Nucleus accumbens (tissue), 56 donors: Measurements from ENCODE around the gene MREG.
"Not testable (repeated sequence)": the region's sequence is repeated elsewhere in the genome, so short reads cannot be mapped to it uniquely, and the experiment has no call there.

ENCODE experiments used
- DNase-seq, 56 donors: peaks; one replicate each; lab custom pipeline; 2025; lab: John Stamatoyannopoulos, UW

The MREG gene

GRCh38 chr2:215998636-215999035 is 14.7 kb downstream of the MREG start:
- DNase-seq: peak in 17 of 56 donors; percentile 2 to 63 (median 14)

- no peak for DNase-seq
Measured at GRCh38 chr2:215997219-215997618, 16.1 kb downstream of the MREG start.

- DNase-seq: no peak
Measured at GRCh38 chr2:215994911-215995310, 18.4 kb downstream of the MREG start.

GRCh38 chr2:215988556-215989207 is 24.7 kb downstream of the MREG start:
- not testable (repeated sequence) for DNase-seq

GRCh38 chr2:215985257-215985656 is 28.1 kb downstream of the MREG start:
- DNase-seq: no peak

GRCh38 chr2:215984661-215985060 is 28.7 kb downstream of the MREG start:
- DNase-seq: no peak

GRCh38 chr2:215983581-215984351 is 29.6 kb downstream of the MREG start:
- DNase-seq: no peak

- no peak for DNase-seq
Measured at GRCh38 chr2:215982465-215982875, 30.9 kb downstream of the MREG start.

GRCh38 chr2:215981115-215981514 is 32.2 kb downstream of the MREG start:
- no peak for DNase-seq

GRCh38 chr2:215979620-215980019 is 33.7 kb downstream of the MREG start:
- DNase-seq: no peak

- DNase-seq: no peak
Measured at GRCh38 chr2:215974700-215975429, 38.5 kb downstream of the MREG start.

- peak in 1 of 56 donors; percentile 4 for DNase-seq
Measured at GRCh38 chr2:215973954-215974699, 39.2 kb downstream of the MREG start.

- DNase-seq: no peak
Measured at GRCh38 chr2:215973145-215973792, 40.1 kb downstream of the MREG start.

- no peak for DNase-seq
Measured at GRCh38 chr2:215971671-215972070, 41.7 kb downstream of the MREG start.

- not testable (repeated sequence) for DNase-seq
Measured at GRCh38 chr2:215970894-215971293, 42.5 kb downstream of the MREG start.

GRCh38 chr2:215970425-215970824 is 42.9 kb downstream of the MREG start:
- DNase-seq: no peak

- DNase-seq: no peak
Measured at GRCh38 chr2:215969131-215969841, 44.1 kb downstream of the MREG start.

GRCh38 chr2:215968499-215968898 is 44.9 kb downstream of the MREG start:
- no peak for DNase-seq

- DNase-seq: no peak
Measured at GRCh38 chr2:215967590-215968378, 45.6 kb downstream of the MREG start.
